NB4 (cell line): Measurements from ENCODE around the gene MSRB3.

Experiments used
- CTCF ChIP-seq: IDR thresholded peaks from one replicate; pipeline ENCODE4 v1.5.1; 2012; ENCODE audit warnings: low read depth, low read length
- MAX ChIP-seq: IDR thresholded peaks from 2 replicates; pipeline ENCODE4 v1.6.1; 2011; ENCODE audit warnings: low read depth, low read length
- MYC ChIP-seq: IDR thresholded peaks from 2 replicates; pipeline ENCODE4 v1.6.1; 2011; ENCODE audit warnings: low read depth, low read length
- POLR2A ChIP-seq: IDR thresholded peaks from 2 replicates; pipeline ENCODE4 v1.6.1; 2011; ENCODE audit warnings: mild to moderate bottlenecking; ENCODE audit not compliant: insufficient read length; ENCODE audit errors: extremely low read depth

DNA sequence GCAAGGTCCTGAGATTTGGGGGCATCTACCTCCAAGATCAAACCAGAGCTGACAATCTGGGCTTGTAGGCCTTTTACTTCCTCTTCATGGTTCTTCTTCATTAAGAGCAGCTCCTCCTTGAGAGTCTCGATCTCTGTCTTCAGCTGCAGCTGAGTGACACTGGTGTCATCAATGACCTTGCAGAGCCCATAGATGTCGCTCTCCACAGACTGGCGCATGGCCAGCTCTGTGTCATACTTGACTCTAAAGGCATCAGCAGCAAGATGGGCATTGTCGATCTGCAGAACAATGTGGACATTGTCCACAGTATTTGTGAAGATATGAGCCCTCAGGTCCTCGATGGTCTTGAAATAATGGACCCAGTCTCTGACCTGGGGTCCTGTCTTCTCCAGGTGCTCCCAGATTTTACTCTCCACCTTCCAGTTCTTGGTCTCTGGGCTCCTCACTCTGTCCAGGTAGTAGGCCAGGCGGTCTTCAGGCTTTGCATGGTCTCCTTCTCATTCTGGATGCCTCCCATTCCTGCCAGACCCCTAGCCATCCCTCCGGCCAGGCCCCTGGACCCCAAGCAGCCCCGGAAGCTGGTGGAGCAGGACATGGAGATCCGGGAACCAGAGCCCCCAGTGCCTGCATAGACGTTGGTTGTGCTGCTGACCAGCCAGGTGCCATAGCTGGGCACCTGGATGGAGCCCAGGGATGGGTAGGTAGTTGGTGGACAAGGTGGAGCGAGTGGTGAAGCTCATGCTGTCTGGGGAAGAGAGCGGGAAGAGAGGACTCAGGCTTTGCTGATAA lies 141.0 kb downstream of the MSRB3 start:
- TF ChIP-seq CTCF (no peak), MAX (no peak), POLR2A (no peak), MYC (no peak)
